GM23248 (cell line): ENCODE data around the gene SOX30.

Experiments
- EZH2 ChIP-seq: fragments of 200-600 bp; sonication (generic); IDR thresholded peaks from 2 replicates; pipeline ENCODE4 v1.6.1; 2018; ENCODE audit warnings: antibody characterized with exemption, mild to moderate bottlenecking; ENCODE audit not compliant: insufficient read depth, poor library complexity, severe bottlenecking
- EZH2phosphoT487 ChIP-seq: fragments of 200-600 bp; sonication (generic); IDR thresholded peaks from 2 replicates; pipeline ENCODE4 v1.6.1; 2018; ENCODE audit warnings: antibody characterized with exemption, moderate library complexity, mild to moderate bottlenecking, low read depth; ENCODE audit not compliant: insufficient read depth

DNA sequence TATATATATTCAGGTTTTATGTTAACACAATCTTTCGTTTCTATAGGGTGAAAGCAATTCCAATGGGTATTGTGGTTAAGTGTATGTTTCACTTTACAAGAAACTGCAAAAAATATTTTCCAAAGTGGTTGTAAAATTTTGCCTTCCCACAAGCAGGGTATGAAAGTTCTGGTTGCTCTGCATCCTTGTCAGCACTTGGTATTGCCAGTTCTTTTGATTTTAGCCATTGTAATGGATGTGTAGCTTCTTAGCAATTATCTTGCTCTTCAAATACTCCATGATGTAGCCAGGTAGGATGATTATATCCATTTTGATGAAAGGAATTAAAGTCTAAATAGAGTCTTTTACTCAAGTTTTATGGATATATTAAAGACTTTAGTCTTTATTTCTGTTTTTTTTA lies 67.6 kb downstream of the SOX30 start:
- TF ChIP-seq EZH2: no peak
- no peak for TF ChIP-seq EZH2phosphoT487
